NT2/D1 (cell line): ENCODE results near the gene NOTCH2.

Experiments used
- SUZ12 ChIP-seq: IDR thresholded peaks from 2 replicates; pipeline ENCODE4 v1.6.1; 2011; ENCODE audit not compliant: insufficient read length, insufficient read depth; ENCODE audit errors: extremely low read depth
- ZNF274 ChIP-seq: IDR thresholded peaks from 2 replicates; pipeline ENCODE4 v1.6.1; 2011; ENCODE audit warnings: mild to moderate bottlenecking, low read depth, low read length

GRCh38 chr1:119984771-119985170, 84.7 kb downstream of the NOTCH2 start:
- no peak for TF ChIP-seq ZNF274
- TF ChIP-seq SUZ12: no peak
